HPDE6-E6E7 (cell line): ENCODE data around the gene TEX22.

Experiments used
- DNase-seq: peaks from one replicate; pipeline ENCODE4 v3.0.0; 2011; ENCODE audit warnings: missing footprints; ENCODE audit errors: extremely low spot score

The TEX22 gene

DNA sequence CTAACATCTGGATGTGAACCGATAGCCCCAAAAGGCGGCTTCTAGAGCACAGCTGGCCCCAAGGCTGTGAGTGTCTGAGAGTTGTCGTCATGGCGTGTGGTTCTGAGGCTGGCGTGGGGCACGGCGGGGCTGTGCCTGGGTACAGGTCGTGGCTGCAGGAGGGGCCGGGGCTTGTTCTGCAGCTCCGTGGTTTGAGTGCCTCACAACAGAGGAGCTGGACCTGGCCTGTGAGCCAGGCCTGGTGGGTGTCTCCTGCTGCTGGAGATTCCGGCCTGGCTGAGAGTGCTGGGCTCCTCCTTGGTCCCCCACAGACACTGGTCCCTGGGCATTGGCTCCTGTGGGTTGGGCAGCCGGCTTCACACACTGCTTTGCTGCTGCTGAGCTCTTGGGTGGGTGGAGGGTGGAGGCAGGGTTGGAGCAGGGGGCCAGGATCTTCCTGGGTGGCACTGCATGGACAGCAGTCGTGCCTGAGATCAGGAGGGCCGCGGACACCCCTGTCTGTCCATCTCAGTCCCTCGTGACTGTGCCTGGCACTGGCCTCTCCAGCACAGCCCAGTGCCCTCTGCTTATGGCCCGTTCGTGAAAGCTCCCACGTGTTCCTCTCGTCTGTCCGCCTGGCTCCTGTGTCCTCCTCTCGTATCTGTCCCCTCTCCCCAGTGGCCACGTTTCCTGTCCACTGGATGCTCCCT lies 31.8 kb upstream of the TEX22 start:
- DNase-seq = no peak

DNA sequence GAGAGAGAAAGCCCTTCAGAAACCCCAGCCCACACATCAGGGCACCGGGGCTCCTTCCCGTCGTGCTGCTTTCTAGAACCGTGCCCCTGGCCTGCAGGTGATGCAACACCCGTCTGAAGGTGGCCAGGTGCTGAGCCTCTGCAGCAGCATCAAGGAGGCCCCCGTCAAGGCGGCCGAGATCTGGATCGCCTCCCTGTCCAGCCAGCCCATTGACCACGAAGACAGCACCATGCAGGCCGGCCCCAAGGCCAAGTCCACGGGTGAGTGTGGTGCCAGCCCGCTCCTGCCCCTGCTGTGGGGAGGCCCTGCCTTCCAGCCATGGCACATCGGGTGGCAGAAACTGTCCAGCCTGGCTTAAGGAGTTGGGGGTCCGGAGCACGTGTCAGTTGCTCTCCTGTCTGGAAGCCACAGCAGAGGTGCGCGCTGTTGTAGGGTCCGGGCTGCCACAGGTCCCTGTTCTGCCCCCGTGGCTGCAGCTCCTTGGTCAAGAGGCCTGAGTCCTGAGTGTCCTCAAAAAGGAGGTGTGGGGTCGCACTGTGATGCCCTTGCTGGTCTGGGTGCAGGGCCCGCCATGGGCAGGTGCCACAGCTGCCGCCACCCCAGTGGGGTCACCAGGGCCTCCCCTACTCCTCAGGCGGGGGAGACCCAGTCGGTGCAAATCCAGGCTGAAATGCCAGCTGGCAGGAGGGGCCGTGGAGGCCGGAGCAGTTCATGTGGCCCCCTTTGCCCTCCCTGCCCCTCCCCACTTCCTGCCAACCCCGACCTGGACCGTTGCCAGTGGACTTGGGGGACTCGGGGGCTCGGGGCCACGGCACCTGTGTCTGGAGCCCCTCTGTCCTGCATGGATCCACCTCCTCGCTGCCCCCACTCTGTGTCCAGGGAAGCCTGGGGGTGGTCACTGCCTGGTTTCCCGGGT lies 31.0 kb upstream of the TEX22 start:
- no peak for DNase-seq

DNA sequence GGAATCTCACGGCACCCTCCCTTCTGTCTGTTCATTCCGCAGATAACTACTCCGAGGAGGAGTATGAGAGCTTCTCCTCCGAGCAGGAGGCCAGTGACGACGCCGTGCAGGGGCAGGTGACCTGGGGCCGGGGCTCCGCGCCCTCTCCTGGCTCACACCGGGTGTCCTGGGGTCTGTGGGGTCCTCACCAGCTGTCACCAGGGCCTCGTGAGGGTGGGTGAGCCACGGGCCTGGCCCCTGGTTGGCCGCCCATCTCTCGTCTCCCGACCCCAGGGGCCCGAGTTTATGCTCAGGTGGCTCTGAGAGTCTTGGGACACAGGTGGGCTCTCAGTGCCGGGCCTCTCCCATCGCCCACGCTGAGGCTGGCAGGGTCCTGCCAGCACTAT lies 30.3 kb upstream of the TEX22 start:
- DNase-seq = no peak

DNA sequence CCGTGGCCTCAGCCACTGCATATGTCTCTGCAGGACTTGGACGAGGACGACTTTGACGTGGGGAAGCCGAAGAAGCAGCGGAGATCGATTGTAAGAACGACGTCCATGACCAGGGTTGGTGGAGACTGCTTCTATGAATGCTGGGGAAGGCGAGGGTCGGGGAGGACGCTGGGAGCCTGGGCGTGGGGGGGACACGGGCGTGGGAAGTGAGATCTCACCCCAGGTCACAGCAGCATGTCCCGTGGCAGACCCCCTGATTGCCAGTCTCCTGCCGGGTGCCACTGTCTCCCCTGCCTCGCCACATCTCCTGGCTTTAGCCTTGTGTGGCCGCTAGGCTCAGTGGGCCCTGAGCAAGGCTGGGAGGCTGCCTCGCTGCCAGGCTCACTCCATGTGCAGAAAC lies 29.9 kb upstream of the TEX22 start:
- DNase-seq = no peak

DNA sequence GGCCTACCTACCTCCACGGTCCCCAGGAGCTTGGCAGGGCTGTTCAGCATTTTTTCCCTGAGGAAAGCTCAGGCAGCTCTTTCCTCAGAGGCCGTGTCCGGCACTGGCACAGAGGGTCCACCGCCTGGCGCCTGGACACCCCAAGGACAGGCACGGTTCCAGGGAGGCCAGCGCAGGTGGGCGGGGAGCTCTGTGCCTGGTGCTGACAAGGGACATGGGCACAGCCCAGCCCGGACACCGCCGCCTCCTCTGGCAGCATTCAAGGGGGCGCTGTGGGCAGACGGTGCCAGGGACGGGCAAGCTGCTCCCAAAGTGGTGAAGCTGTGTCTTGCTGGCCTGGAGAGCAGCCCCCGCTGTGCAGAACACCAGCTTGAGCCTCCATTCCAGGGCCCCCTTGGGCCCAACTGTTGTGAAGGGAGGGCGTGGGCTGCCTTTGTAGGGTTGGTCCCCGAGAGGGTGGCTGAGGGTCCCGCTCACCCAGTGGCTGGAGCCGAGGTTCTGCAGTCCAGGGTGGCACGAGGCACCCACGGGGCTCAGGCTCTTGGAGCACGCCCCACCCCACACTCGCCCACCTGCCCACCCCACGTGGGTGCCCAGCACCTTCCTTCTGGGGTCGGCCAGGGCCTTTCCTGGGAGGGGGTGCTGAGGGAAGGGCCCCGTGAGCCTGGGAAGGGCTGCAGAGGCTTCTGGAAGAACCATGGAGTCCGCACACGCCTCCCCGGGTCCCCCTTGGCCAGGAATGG lies 29.3 kb upstream of the TEX22 start:
- DNase-seq = no peak

DNA sequence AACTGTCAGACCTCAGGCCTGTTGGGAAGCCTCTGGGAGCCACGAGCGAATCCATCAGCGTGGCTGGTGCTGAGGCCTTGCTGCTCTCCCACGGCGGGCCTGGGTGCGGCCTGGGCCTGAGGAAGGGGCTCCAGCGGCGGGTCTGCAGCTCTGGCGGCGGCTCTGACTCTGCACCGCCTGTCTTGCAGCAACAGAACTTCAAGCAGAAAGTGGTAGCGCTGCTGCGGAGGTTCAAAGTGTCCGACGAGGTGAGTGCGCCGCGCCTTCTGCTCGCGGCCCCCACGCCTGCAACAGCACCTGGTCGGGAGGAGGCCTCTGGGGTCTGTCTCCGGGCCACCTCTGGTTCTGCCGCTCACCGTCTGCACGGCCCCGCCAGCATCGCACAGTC lies 28.7 kb upstream of the TEX22 start:
- DNase-seq = no peak

DNA sequence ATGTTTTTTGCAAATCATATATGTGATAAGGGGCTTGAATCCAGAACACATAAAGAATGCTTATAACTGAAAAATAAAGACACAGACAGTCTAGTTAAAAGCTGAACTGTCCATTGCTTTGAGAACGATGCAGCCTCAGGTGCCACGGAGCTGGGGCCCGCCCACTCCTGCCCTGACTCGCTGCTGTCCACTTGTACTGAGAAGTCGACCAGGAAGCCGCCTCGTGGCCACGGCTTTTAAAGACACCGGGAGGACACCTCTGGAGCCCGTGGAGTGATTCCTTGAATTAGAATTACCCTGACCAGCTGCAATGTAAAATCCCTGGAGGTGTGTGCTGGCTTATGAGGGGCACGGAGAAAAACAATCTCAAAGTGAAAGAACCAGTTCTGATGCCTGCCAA lies 23.9 kb upstream of the TEX22 start:
- peak; percentile 44 for DNase-seq

DNA sequence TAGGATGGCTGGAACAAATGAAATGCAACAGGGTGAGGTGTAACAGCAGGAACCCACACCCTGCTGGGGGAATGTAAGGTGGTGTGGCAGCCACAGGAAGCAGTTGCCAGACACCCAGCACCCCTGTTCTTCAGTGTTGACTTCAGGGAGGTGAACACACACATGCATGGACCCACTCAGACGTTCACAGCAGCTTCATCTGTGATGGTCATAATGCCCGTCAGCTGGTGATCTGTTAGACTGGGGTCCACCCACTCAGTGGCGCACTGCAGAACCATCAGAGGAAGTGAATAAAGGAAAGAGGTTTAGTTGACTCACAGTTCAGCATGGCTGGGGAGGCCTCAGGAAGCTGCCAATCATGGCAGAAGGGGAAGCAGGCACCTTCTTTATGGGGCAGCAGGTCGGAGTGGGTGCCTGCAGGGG lies 22.7 kb upstream of the TEX22 start:
- DNase-seq = no peak

DNA sequence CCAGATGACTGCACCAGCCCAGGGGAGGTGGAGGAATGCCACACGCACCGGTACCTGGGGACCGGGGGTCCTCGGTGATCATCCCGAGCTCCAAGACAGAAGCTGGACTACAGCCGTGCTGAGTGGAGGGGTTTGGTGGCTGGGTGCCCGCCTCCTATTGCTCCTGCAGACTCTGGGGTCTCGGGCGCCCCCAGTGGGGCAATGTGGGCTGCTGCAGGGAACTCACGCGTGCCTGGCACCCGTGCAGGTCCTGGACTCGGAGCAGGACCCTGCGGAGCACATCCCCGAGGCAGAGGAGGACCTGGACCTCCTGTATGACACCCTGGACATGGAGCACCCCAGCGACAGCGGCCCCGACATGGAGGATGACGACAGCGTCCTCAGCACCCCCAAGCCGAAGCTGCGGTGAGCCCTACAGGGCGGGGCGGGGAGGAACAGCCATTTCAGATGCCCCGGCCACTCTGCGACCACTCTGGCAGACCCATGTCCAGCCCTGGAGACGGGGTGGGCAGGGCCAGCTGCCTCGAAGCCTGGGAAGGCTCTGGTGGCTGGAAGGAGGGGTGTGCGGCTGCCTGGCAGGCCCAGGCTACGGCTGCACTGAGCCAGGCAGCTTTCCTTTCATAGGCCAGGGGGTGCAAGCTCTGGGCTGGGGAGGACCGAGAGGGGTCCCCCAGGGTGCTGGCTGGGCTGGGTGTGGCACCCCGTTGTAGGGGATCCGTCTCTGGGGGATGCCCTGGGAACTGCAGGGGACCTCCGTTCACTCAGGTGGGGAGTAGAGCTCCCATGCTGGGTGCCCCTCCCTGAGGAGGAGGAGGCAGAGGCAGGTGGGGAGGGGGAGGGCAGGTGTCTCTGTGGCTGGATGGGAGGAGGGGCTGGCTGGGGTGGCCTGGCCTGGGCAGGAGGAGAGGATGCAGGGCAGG lies 21.6 kb upstream of the TEX22 start:
- DNase-seq = no peak

DNA sequence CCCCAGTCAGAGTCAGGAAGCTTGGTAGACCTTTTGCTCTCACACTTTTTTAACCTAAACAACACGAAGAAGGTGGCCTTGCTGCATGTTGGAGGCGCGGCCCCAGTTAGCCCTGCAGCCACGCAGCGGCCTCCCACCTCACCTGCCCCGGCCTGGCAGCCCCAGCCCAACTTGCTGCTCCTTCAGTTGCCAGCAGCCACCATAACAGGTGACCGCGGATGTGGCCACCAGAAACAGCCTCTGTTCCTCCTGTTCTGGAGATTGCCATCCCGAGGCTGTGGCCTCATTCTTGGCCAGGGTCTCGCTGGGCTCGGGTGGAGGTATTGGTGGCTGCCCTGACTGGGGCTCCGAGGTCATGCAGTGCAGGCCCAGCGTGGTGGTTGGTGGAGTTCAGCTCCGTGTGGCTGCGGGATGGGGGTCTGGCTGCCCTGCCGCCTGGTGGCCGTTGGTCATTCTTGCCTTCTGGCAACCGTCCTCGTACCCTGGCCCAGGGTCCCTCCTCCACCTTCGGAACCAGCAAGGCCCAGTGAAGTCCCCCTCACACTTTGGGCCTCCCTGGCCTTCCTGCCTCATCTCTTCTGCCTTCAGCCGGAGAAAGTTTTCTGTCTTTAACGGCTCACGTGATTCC lies 20.7 kb upstream of the TEX22 start:
- no peak for DNase-seq

DNA sequence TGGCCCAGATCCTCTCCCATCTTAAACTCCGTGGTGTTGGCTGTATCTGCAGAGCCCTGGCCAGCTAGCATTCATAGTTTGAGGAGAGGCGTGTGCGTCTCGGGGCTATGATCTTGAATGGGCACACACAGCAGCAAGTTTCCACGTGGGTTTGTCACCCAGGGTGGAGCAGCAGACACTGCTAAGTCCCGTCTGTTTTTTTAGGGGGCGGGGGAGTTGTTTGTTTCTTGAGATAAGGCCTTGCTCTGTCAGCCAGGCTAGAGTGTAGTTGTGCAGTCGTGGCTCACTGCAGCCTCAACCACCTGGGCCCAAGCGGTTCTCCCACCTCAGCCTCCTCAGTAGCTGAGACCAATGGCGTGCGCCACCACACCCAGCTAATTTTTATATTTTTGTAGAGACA lies 20.1 kb upstream of the TEX22 start:
- DNase-seq = no peak

DNA sequence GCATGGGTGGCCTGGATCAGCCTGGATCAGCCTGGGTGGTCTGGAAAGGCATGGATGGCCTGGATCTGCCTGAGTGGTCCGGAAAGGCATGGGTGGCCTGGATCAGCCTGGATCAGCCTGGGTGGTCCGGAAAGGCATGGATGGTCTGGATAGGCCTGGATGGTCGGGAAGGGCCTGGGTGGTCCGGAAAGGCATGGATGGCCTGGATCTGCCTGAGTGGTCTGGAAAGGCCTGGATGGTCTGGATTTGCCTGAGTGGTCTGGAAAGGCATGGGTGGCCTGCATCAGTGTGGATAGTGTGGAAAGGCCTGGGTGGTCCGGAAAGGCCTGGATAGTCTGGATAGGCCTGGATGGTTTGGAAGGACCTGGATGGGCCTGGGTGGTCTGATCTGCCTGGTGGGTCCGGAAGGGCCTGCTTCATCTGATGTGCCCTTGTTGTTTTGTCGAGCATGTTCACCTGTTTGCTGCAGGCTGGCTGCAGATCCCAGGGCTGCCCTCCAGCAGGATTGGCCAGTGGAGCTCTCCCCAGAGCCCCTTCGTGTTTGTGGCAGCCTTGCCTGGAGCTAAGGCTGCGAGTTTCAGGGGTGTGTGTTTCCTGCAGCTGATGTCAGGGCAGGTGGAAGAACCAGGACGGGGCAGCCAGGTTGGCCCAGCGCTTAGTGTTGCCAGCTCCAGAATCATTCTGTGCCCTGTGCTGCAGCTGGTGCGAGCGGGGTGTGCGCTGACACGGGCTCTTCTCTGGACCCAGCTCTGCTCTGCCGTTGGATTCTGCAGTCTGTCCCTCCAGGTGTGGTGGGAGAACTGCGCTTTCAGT lies 19.3 kb upstream of the TEX22 start:
- no peak for DNase-seq

DNA sequence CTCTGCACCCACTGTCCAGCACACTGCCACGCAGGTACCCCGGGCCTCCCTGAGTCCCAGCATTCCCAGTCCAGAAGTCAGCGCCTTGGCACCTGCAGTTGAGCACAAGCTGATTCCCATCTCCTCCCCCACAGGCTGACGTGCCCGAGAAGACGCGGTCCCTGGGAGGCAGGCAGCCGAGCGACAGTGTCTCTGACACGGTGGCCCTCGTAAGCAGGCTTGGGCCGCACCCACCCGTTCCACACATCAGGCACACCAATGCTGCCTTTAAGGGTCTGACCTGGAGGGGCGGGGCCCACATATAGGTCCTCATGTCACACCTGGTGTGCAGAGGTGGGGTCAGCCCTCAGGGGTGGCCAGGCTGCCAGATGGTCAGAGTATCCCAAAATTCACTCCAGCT lies 18.4 kb upstream of the TEX22 start:
- no peak for DNase-seq

DNA sequence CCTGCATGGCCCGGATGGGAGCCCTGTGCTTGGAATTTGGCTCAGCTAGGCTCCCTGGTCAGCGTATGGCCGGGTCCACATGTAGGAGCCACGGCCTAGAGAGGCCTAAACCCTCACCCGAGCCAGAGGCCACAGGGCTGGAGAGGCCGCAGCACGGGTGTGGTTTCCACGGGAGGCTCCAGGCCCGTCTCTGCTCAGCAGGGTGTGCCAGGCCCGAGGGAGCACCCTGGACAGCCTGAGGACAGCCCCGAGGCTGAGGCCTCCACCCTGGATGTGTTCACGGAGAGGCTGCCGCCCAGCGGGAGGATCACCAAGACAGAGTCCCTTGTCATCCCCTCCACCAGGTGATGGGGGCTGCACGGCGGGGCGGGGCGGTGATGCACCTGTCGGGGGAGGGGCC lies 17.6 kb upstream of the TEX22 start:
- DNase-seq = no peak

DNA sequence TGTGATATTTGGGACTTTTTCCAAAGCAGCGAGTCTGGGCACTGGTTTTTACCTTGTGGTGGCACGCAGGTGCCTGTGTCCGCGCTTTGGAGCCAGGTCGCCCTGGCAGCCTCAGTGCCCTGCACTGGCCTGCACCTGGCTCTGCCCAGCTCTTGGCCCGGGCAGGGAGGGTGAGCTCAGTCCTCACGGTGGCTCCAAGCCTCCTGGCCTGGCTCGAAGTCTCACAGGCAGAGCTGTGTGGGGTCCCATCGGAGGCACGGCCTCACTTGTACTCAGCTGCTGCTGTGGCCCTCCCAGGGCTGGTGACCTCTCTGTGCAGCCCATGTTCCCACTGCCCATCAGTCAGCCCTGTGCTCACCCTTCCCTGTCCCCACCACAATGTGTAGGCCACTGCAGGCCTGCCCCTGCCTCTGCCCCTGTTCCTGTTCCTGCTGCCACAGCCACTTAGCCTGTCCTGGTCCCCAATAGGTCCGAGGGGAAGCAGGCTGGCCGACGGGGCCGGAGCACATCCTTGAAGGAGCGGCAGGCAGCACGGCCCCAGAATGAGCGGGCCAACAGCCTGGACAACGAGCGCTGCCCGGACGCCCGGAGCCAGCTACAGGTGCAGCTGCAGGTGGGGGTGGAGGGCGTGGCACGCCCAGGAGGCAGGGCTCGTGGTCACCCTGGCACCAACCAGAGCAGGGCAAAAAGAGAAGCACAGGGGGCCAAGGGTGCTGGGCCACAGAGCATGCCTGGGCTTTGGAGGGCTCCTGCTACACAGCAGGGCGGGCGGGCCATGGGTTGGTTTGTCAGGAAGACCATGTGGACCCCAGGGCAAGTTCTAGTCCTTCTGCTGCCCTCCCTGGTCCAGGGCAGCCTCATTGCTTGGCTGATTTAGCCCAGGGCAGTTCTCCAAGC lies 16.6 kb upstream of the TEX22 start:
- no peak for DNase-seq

DNA sequence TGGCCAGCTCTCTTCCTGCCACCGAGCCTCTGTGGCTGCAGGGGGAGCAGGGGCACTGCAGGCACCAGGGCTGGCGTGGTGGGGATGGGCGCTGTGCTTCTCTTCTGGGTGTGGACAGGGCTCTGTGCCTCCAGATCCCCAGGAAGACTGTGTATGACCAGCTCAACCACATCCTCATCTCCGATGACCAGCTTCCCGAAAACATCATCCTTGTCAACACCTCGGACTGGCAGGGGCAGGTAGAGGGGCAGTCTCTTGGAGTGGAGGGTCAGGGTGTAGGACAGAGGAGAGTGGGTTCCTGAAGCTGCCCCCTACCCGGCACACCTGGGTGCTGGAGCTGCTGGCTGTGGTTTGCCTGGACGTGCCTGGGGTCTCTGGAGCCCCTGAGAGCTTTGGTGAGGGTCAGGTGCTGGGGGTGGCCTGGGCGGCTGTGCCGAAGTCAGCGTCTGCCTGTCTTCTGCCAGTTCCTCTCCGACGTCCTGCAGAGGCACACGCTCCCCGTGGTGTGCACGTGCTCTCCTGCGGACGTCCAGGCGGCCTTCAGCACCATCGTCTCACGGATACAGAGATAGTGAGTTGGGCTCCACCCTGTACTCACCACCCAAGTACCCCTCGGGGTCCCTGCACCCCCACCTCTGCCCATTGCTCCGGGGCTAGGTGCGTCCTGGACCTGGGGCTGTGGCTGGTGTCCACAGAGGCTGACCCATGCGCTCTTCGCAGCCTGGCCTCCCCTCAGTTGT lies 15.8 kb upstream of the TEX22 start:
- no peak for DNase-seq

DNA sequence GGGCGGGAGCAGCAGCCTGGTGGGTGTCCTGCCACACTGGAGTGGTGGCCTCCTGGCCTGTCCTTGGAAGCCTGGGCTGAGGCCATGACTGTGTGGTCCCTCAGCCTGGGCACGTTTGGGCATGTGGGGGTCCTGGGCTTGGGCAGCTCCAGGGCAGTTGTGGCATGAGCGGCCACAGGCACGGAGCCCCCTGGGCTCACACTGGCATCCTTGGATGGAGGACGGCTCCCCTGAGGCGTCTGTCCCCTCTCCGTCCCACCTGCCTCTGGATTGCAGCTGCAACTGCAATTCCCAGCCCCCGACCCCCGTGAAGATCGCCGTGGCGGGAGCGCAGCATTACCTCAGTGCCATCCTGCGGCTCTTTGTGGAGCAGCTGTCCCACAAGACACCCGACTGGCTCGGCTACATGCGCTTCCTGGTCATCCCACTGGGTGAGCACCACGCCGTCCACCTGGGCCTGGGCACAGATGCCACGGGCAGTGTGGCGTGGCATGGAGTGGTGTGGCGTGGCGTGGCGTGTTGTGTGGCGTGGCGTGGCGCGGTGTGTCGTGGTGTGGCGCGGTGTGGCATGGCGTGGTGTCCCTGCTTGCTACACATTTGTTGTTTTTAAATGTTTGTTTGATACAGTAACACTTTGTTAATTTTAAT lies 15.1 kb upstream of the TEX22 start:
- no peak for DNase-seq

DNA sequence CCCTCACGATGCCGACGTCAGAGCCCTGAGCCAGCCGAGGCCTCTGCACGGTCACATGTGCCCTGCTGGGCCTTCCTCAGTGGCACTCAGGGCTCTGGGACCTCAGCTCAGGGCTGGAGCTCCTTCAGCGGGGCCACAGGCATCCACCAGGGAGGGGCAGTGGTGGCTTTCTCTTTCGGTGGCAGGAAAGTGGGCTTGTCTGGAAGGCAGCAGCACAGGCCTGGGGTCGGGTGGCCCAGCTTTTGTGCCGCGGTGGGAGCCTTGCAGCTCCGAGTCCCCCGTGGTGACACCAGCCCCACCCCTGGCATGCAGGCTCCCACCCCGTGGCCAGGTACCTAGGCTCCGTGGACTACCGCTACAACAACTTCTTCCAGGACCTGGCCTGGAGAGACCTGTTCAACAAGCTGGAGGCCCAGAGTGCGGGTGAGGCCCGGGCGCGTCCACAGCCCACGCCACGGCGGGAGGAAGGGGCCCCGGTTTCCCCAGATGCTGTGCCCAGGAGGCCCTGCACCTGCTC lies 14.2 kb upstream of the TEX22 start:
- no peak for DNase-seq
